Bronchial epithelial cell (primary cell): ENCODE data around the gene SPEG. TPM values are rescaled to one million over a fixed set of nuclear protein-coding genes. Genes with fewer than 3 reads are reported as not detected.

Experiments used
- DNase-seq: peaks from one replicate; pipeline ENCODE4 v3.0.0-alpha.2; 2010; ENCODE audit warnings: low read depth
- FAIRE-seq: peaks from 2 replicates; lab custom pipeline; 2011; peaks lifted over from hg19 to GRCh38; lab: Jason Lieb, UNC
- H3K27me3 ChIP-seq: 2 replicates; pipeline ENCODE4 v1.5.1; 2011; ENCODE audit warnings: low read length; ENCODE audit not compliant: control insufficient read depth, insufficient read depth
- H3K36me3 ChIP-seq: 2 replicates; pipeline ENCODE4 v1.5.1; 2011; ENCODE audit warnings: low read length; ENCODE audit not compliant: control insufficient read depth, insufficient read depth
- H3K4me3 ChIP-seq: 2 replicates; pipeline ENCODE4 v1.5.1; 2011; ENCODE audit warnings: mild to moderate bottlenecking, low read depth, low read length, control low read depth
- CTCF ChIP-seq: IDR thresholded peaks from 2 replicates; pipeline ENCODE4 v1.5.1; 2011; ENCODE audit warnings: mild to moderate bottlenecking, moderate library complexity, low read length, control low read depth, inconsistent platforms; ENCODE audit not compliant: insufficient read depth, severe bottlenecking
- total RNA-seq: library from RNA; depleted of rRNA; stranded (reverse); fragments of >200 nt; gene quantifications from 2 replicates; pipeline ENCODE4 v1.2.1, GENCODE V29; 2014

The SPEG gene
- total RNA-seq, 1 donor from 2014 or later: 1.8 TPM

- no peak for TF ChIP-seq CTCF
- H3K4me3 ChIP-seq: peak within 1 kb of the TSS; percentile 79
- H3K36me3 ChIP-seq: peaks cover 8% of the 10 kb centered on the region
- H3K27me3 ChIP-seq: peaks cover 14% of the 10 kb centered on the region
- FAIRE-seq (peak; percentile 32), DNase-seq (peak; percentile 98)
These were observed 63.8 kb downstream of the SPEG start, which contains the start of gene GMPPA for GRCh38 chr2:219498280-219499057. Gene GMPPA, plus strand, starts transcription at chr2:219498891. Its CDS starts 1,085 bp downstream, at chr2:219499976.

- Histone ChIP-seq H3K27me3 (peaks cover 14% of the 10 kb centered on the region), H3K36me3 (peaks cover 11% of the 10 kb centered on the region), H3K4me3 (peak overlapping the region; percentile 79)
- DNase-seq: no peak
- TF ChIP-seq CTCF: no peak
- FAIRE-seq: no peak
These were observed 64.3 kb downstream of the SPEG start for GRCh38 chr2:219499058-219499307.

DNA sequence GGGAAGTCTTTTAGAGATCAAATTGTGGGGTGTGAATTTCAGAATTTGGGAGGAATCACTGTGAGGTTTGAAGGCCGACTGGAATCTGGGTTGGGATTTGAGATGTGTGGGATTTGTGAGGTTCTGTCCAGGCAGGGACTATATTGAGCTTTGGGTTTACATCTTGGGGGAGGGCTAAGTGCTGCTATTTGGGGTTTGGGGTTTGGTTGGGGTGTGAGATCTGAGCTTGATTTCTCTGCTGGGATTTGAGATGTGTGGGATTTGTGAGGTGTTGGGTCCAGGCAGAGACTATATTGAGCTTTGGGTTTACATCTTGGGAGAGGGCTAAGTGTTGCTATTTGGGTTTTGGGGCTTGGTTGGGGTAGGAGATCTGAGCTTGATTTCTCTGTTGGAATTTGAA lies 64.9 kb downstream of the SPEG start:
- no peak for TF ChIP-seq CTCF
- DNase-seq (no peak), FAIRE-seq (no peak)
- H3K36me3 ChIP-seq: peaks cover 16% of the 10 kb centered on the region
- peak overlapping the region; percentile 79 for H3K4me3 ChIP-seq
- H3K27me3 ChIP-seq: peaks cover 10% of the 10 kb centered on the region

- FAIRE-seq: no peak
- peak; percentile 7 for TF ChIP-seq CTCF
- H3K4me3 ChIP-seq: no peak overlapping the region
These were observed 65.5 kb downstream of the SPEG start for GRCh38 chr2:219500135-219500534.

DNA sequence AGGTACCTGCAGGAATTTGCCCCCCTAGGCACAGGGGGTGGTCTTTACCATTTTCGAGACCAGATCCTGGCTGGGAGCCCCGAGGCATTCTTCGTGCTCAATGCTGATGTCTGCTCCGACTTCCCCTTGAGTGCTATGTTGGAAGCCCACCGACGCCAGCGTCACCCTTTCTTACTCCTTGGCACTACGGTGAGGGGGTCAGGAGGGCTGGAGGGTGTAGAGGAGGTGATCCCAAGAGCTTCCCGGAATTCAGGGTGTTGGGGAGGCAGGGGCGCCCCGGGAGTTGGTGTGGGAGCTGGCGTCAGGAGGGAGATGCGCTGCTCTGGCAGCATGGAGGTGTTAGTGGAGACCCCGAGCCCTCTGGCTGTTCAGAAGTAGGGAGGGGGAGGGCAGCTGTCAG lies 67.2 kb downstream of the SPEG start:
- peaks cover 21% of the 10 kb centered on the region for H3K36me3 ChIP-seq
- H3K4me3 ChIP-seq: no peak overlapping the region
- no peak for DNase-seq
- H3K27me3 ChIP-seq: peaks cover 2% of the 10 kb centered on the region
- no peak for FAIRE-seq
- TF ChIP-seq CTCF: no peak

More at GRCh38 chr2:219500135-219500534, 65.5 kb downstream of the SPEG start:
- H3K36me3 ChIP-seq: peaks cover 16% of the 10 kb centered on the region
- no peak for DNase-seq
- H3K27me3 ChIP-seq: peaks cover 8% of the 10 kb centered on the region

DNA sequence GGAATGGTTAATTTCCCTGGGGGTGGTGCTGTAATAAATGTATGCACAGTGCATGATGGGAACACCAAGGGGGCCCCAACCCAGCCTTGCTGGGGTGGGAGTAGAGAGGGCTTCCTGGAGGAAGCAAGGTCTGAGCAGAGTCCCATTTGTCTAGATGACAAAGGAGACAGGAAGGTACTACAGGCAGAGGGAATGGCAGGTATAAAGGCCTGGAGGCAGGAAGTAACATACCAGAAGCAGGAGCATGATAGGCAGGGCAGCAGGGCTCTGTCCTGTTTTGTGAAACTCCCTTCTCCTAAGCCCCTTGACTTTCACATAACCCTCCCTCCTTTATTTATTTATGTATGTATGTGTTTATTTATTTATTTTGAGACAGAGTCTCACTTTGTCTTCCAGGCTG lies 68.0 kb downstream of the SPEG start:
- TF ChIP-seq CTCF: no peak
- no peak overlapping the region for H3K4me3 ChIP-seq
- FAIRE-seq (no peak), DNase-seq (no peak)
- H3K27me3 ChIP-seq: no peaks in the 10 kb centered on the region
- H3K36me3 ChIP-seq: peaks cover 21% of the 10 kb centered on the region
